ENCODE results near the gene GPRC5C. TPM values are rescaled to one million over a fixed set of nuclear protein-coding genes. Genes with fewer than 3 reads are reported as not detected.

The GPRC5C gene
- total and polyA plus RNA-seq, 2 of the 13 experiments (the other 11 are each of a cell fraction or from before 2014, with no cell fraction given): 85.6 to 300 TPM

DNA sequence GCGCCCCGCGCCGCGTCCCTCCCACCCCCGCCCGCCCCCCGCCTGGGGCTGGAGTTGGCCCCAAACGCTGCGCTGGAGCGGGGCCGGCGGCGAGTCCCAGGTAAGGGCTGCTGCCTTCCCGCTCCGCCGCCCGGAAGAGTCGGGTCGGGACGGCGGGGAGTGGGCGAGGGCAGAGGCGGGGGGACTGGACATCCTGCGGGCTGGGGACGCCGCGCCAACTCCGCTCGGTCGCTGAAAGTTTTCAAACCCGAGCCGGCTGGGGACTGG, 469 bp downstream of the GPRC5C start (continued):
- no peak for TF ChIP-seq ZNF496 (CRISPR knock-in tag; IDR thresholded peaks at IDR 0.05; ENCODE audit: insufficient replicate concordance)
- TF ChIP-seq MAZ (IDR thresholded peaks at IDR 0.05; ENCODE audit: borderline replicate concordance, low read depth, low read length): no peak
- TF ChIP-seq MAZ (CRISPR knock-in tag; IDR thresholded peaks at IDR 0.05; ENCODE audit: low read depth): no peak
- TF ChIP-seq TBP (CRISPR knock-in tag; IDR thresholded peaks at IDR 0.05): no peak

DNA sequence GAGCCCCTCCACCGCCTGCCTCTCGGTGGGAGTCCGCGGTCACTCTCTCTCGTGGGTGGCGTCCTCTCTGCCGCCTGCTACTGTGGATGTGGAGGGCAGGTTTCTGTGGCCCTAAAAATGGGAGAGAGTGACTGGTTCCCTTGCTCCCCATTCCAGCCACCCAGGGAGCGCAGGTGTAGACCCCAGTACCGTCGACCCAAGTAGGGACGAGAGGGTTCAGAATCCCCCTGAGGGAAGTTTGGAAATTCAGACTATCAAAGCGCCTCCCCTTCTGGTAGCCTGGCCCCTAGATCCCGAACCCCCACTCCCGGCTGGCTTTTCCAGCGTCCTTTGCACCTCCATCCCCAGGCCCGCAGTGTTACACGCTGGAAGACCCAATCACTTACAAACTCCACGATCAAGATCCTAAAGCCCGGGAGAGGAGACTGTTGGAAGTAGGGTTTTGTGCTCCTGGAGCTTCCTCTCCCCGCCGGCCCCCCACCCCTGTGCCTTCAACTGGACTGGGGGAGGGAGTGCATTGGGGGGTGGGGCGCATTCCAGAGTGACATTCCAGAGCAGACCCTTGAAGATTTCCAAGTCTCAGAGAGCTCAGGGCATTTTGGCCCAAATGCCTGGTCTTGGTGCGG, 991 bp downstream of the GPRC5C start:
- intact Hi-C loops (cut with micrococcal nuclease; ENCODE audit: unreplicated experiment) (loop anchor here (1.0 kb wide), 1 partner anchor 9 kb away; no protein-coding TSS in a partner anchor), in situ Hi-C loops (cut with HindIII; ENCODE audit: extremely low pct_ligation_motif_present, low pct_unique_long_range_greater_than_20kb) (loop anchor here (10.0 to 25.0 kb wide), 3 partner anchors 322 to 1146 kb away; no protein-coding TSS in a partner anchor)
- CTCF ChIA-PET (ENCODE audit: low intra/inter-chr PET ratio, low total read pairs): interaction anchor here (1.7 to 2.0 kb wide), 2 partner anchors 25 kb away, joined by 6 to 14 read pairs; no protein-coding TSS in a partner anchor
- peak overlapping the region; percentile 99 for H3K9ac ChIP-seq (ENCODE audit: insufficient read depth, low read depth, low read length)
- peaks cover 68% of the 10 kb centered on the region for H3K79me2 ChIP-seq (ENCODE audit: insufficient read depth, low read length)
- peak overlapping the region; percentile 82 to 94 (median 89) for H3K4me3 ChIP-seq (replicated peaks in 1 of 3; ENCODE audit: insufficient read depth in 1 of 3, low read depth in 2 of 3, low read length in 3 of 3)
- H3K27ac ChIP-seq (ENCODE audit: extremely low read length, insufficient read depth, low read length): peak overlapping the region; percentile 98
- no peak overlapping the region for H2AFZ ChIP-seq (ENCODE audit: low read length)
- no peak for DNase-seq (ENCODE audit: low spot score)
- H3K9me3 ChIP-seq (ENCODE audit: low read length): 0 out of 2 replicates have a peak, but pooled peaks cover 5% of the 10 kb centered on the region
- H3K27me3 ChIP-seq (ENCODE audit: control insufficient read depth in 1 of 2, insufficient read depth in 2 of 2, low read length in 2 of 2): no peaks in the 10 kb centered on the region; a peak in 1 of 5 replicates
- H4K20me1 ChIP-seq (ENCODE audit: insufficient read depth, low read length): peaks cover 41% of the 10 kb centered on the region
- peaks cover 67% of the 10 kb centered on the region for H3K4me1 ChIP-seq (ENCODE audit: insufficient read depth, low read length)
- H3K4me2 ChIP-seq (ENCODE audit: low read depth, low read length): peak overlapping the region; percentile 89
- peaks cover 0 to 5% of the 10 kb centered on the region in 2 experiments; a peak in 3 of 5 replicates for H3K36me3 ChIP-seq (replicated peaks in 1 of 2; ENCODE audit: control insufficient read depth in 1 of 2, insufficient read depth in 2 of 2, low read length in 2 of 2)
- FAIRE-seq: no peak
- no TSS peak for BruUV-seq (replicated peaks)
- 2% methylated on average over 22 of the region's 23 CpGs for WGBS (ENCODE audit: low lambda C conversion rate)
- ATAC-seq: no peak
- POLR2A ChIA-PET: interaction anchor here (1.1 to 7.4 kb wide), 7 partner anchors 9 to 304 kb away, joined by 3 to 99 read pairs (median 5); partner anchors contain the start of gene RAB37
- TF ChIP-seq ZNF510 (CRISPR knock-in tag; IDR thresholded peaks at IDR 0.05; ENCODE audit: low read depth) (no peak), KLF16 (CRISPR knock-in tag; IDR thresholded peaks at IDR 0.05) (no peak), GLI4 (CRISPR knock-in tag; IDR thresholded peaks at IDR 0.05; ENCODE audit: borderline replicate concordance) (no peak), TCF12 (IDR thresholded peaks at IDR 0.05) (no peak), TCF12 (CRISPR knock-in tag; IDR thresholded peaks at IDR 0.05) (0 out of 2 replicates have a peak, but pooled peaks have one; percentile 8), MAZ (IDR thresholded peaks at IDR 0.05; ENCODE audit: borderline replicate concordance, low read depth, low read length) (no peak), MAZ (CRISPR knock-in tag; IDR thresholded peaks at IDR 0.05; ENCODE audit: low read depth) (no peak), NKX3-1 (CRISPR knock-in tag; IDR thresholded peaks at IDR 0.05) (no peak), ZNF737 (CRISPR knock-in tag; IDR thresholded peaks at IDR 0.05; ENCODE audit: borderline replicate concordance) (no peak), ZNF317 (CRISPR knock-in tag; IDR thresholded peaks at IDR 0.05) (no peak), NCOA5 (CRISPR knock-in tag; IDR thresholded peaks at IDR 0.05) (no peak), MAFG (CRISPR knock-in tag; IDR thresholded peaks at IDR 0.05) (no peak), MTF1 (CRISPR knock-in tag; IDR thresholded peaks at IDR 0.05) (no peak), ZNF263 (CRISPR knock-in tag; IDR thresholded peaks at IDR 0.05) (0 out of 2 replicates have a peak, but pooled peaks have one; percentile 3), CEBPG (CRISPR knock-in tag; IDR thresholded peaks at IDR 0.05) (no peak)
- TF ChIP-seq, protein P1, sequence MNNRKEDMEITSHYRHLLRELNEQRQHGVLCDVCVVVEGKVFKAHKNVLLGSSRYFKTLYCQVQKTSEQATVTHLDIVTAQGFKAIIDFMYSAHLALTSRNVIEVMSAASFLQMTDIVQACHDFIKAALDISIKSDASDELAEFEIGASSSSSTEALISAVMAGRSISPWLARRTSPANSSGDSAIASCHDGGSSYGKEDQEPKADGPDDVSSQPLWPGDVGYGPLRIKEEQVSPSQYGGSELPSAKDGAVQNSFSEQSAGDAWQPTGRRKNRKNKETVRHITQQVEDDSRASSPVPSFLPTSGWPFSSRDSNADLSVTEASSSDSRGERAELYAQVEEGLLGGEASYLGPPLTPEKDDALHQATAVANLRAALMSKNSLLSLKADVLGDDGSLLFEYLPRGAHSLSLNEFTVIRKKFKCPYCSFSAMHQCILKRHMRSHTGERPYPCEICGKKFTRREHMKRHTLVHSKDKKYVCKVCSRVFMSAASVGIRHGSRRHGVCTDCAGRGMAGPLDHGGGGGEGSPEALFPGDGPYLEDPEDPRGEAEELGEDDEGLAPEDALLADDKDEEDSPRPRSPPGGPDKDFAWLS (CRISPR knock-in tag; IDR thresholded peaks at IDR 0.05; ENCODE audit: borderline replicate concordance): no peak
- TF ChIP-seq, protein P2, sequence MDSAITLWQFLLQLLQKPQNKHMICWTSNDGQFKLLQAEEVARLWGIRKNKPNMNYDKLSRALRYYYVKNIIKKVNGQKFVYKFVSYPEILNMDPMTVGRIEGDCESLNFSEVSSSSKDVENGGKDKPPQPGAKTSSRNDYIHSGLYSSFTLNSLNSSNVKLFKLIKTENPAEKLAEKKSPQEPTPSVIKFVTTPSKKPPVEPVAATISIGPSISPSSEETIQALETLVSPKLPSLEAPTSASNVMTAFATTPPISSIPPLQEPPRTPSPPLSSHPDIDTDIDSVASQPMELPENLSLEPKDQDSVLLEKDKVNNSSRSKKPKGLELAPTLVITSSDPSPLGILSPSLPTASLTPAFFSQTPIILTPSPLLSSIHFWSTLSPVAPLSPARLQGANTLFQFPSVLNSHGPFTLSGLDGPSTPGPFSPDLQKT (CRISPR knock-in tag; IDR thresholded peaks at IDR 0.05; ENCODE audit: borderline replicate concordance): no peak
- TF ChIP-seq, protein P3, sequence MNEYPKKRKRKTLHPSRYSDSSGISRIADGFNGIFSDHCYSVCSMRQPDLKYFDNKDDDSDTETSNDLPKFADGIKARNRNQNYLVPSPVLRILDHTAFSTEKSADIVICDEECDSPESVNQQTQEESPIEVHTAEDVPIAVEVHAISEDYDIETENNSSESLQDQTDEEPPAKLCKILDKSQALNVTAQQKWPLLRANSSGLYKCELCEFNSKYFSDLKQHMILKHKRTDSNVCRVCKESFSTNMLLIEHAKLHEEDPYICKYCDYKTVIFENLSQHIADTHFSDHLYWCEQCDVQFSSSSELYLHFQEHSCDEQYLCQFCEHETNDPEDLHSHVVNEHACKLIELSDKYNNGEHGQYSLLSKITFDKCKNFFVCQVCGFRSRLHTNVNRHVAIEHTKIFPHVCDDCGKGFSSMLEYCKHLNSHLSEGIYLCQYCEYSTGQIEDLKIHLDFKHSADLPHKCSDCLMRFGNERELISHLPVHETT (CRISPR knock-in tag; conservative IDR thresholded peaks at IDR 0.05): no peak

Data from HepG2 (cell line).